Immature natural killer cell (primary cell): Measurements from ENCODE around the gene C2orf80. TPM values are rescaled to one million over a fixed set of nuclear protein-coding genes. Genes with fewer than 3 reads are reported as not detected.
"Not testable (repeated sequence)": the region's sequence is repeated elsewhere in the genome, so short reads cannot be mapped to it uniquely, and the experiment has no call there.

ENCODE experiments used
- DNase-seq, 3 donors: peaks; one replicate each; pipeline ENCODE4 v3.0.0; 2022; ENCODE audit warnings: mixed read lengths in 1 of 3
- H3K27ac Mint-ChIP-seq, 6 donors: one replicate each; pipeline ENCODE4 v1.8.0; 2020; ENCODE audit warnings: mixed read lengths in 6 of 6, mild to moderate bottlenecking in 5 of 6, inconsistent platforms in 4 of 6, moderate library complexity in 3 of 6
- H3K27me3 Mint-ChIP-seq, 3 donors: one replicate each; pipeline ENCODE4 v1.8.0; 2020 to 2021; ENCODE audit warnings: low read depth in 3 of 3, mild to moderate bottlenecking in 3 of 3, mixed read lengths in 3 of 3, moderate library complexity in 3 of 3, inconsistent platforms in 1 of 3
- H3K36me3 Mint-ChIP-seq, 3 donors: one replicate each; pipeline ENCODE4 v1.8.0; 2020; ENCODE audit warnings: mixed read lengths in 3 of 3, inconsistent platforms in 2 of 3, mild to moderate bottlenecking in 2 of 3
- H3K4me1 Mint-ChIP-seq, 2 donors: one replicate each; pipeline ENCODE4 v1.8.0; 2020; ENCODE audit warnings: inconsistent platforms in 2 of 2, mild to moderate bottlenecking in 2 of 2, mixed read lengths in 2 of 2, moderate library complexity in 1 of 2
- H3K4me3 Mint-ChIP-seq, 5 donors: one replicate each; pipeline ENCODE4 v1.8.0; 2020; ENCODE audit warnings: mild to moderate bottlenecking in 5 of 5, mixed read lengths in 5 of 5, inconsistent platforms in 3 of 5, moderate library complexity in 3 of 5
- H3K9me3 Mint-ChIP-seq, 6 donors: one replicate each; pipeline ENCODE4 v1.8.0; 2020; ENCODE audit warnings: mild to moderate bottlenecking in 6 of 6, mixed read lengths in 6 of 6, inconsistent platforms in 4 of 6, moderate library complexity in 3 of 6
- polyA plus RNA-seq, 3 donors: library from polyadenylated mRNA; unstranded; fragments of 300-500 nt; fragmentation: Illumina TruSeq; gene quantifications; one replicate each; pipeline ENCODE4 v1.2.3, GENCODE V29; 2021

The C2orf80 gene
- polyA plus RNA-seq, 3 donors from 2014 or later = not detected

GRCh38 chr2:208117390-208117789, 72.4 kb downstream of the C2orf80 start:
- not testable (repeated sequence) for H3K27me3 Mint-ChIP-seq, H3K9me3 Mint-ChIP-seq, H3K4me3 Mint-ChIP-seq, H3K4me1 Mint-ChIP-seq, H3K27ac Mint-ChIP-seq, DNase-seq, H3K36me3 Mint-ChIP-seq

Other genes with a start within 250 kb of the C2orf80 start
- gene PLEKHM3, start 164.5 kb downstream of the C2orf80 start, polyA plus RNA-seq = 1 to 10 TPM; 2.8 to 6.5 (median 3.1) TPM
- gene CRYGD, start 65.5 kb downstream of the C2orf80 start, polyA plus RNA-seq = not detected
- not detected for gene CRYGC, start 60.2 kb downstream of the C2orf80 start, polyA plus RNA-seq
- gene CRYGB, start 43.9 kb downstream of the C2orf80 start, polyA plus RNA-seq = not detected
- not detected for gene CRYGA, start 26.4 kb downstream of the C2orf80 start, polyA plus RNA-seq
- gene IDH1, start 65.0 kb upstream of the C2orf80 start, polyA plus RNA-seq = 10 to 100 TPM in 2 of 3 donors, 1 to 10 TPM in 1; 5.2 to 10.7 (median 10.6) TPM
- gene PIKFYVE, start 76.2 kb upstream of the C2orf80 start, polyA plus RNA-seq = 10 to 100 TPM in 2 of 3 donors, 1 to 10 TPM in 1; 5.5 to 14.5 (median 10.5) TPM
- under 1 TPM in 1 of 3 donors, not detected in 2; 0.07 TPM for gene PTH2R, start 216.8 kb upstream of the C2orf80 start, polyA plus RNA-seq